Brain pericyte (primary cell): Measurements from ENCODE around the gene APAF1.

Source experiments
- DNase-seq: peaks from one replicate; pipeline ENCODE4 v3.0.0-alpha.2; 2012; ENCODE audit warnings: low read depth, low spot score

APAF1 gene

GRCh38 chr12:98724384-98725155, 79.5 kb downstream of the APAF1 start:
- DNase-seq = no peak

GRCh38 chr12:98725476-98726247, 80.6 kb downstream of the APAF1 start:
- no peak for DNase-seq

GRCh38 chr12:98727196-98727595, 82.1 kb downstream of the APAF1 start:
- DNase-seq = no peak

GRCh38 chr12:98730412-98730811, 85.3 kb downstream of the APAF1 start:
- no peak for DNase-seq

GRCh38 chr12:98733667-98734350, 88.7 kb downstream of the APAF1 start:
- no peak for DNase-seq

GRCh38 chr12:98735821-98736220, 90.7 kb downstream of the APAF1 start:
- no peak for DNase-seq

GRCh38 chr12:98736352-98737321, 91.5 kb downstream of the APAF1 start:
- DNase-seq = no peak

- no peak for DNase-seq
Observed at GRCh38 chr12:98737322-98737712, 92.2 kb downstream of the APAF1 start.

GRCh38 chr12:98738002-98738401, 92.9 kb downstream of the APAF1 start:
- DNase-seq = no peak

GRCh38 chr12:98738539-98738938, 93.4 kb downstream of the APAF1 start:
- no peak for DNase-seq

GRCh38 chr12:98740751-98741150, 95.7 kb downstream of the APAF1 start:
- DNase-seq = no peak

- no peak for DNase-seq
Observed at GRCh38 chr12:98741196-98741555, 96.1 kb downstream of the APAF1 start.

- DNase-seq = no peak
Observed at GRCh38 chr12:98741556-98742265, 96.6 kb downstream of the APAF1 start.

GRCh38 chr12:98743362-98743953, 98.4 kb downstream of the APAF1 start:
- no peak for DNase-seq

- no peak for DNase-seq
Observed at GRCh38 chr12:98744680-98745079, 99.6 kb downstream of the APAF1 start.

- DNase-seq = no peak
Observed at GRCh38 chr12:98745578-98746391, 100.7 kb downstream of the APAF1 start.

- DNase-seq = no peak
Observed at GRCh38 chr12:98748463-98748862, 103.4 kb downstream of the APAF1 start.

GRCh38 chr12:98750511-98750910, 105.4 kb downstream of the APAF1 start:
- DNase-seq = no peak

- DNase-seq = no peak
Observed at GRCh38 chr12:98751580-98752115, 106.6 kb downstream of the APAF1 start.
